GM18505 (cell line): ENCODE data around the gene ATRNL1.
A peak's percentile ranks its signal among the peaks of the same experiment; 100 is the strongest.

Experiments
- ATAC-seq: cut with Tn5 transposase; IDR thresholded peaks from one replicate; pipeline ENCODE4 v1.9.1; 2021; ENCODE audit not compliant: unreplicated experiment
- POLR2A ChIP-seq: IDR thresholded peaks from 4 replicates; pipeline ENCODE4 v1.6.1; 2011; ENCODE audit warnings: borderline replicate concordance; ENCODE audit not compliant: insufficient read depth, insufficient read length; ENCODE audit errors: extremely low read depth

The ATRNL1 gene

GRCh38 chr10:115572740-115573455, 479.7 kb downstream of the ATRNL1 start:
- TF ChIP-seq POLR2A: no peak
- peak; percentile 47 for ATAC-seq

DNA sequence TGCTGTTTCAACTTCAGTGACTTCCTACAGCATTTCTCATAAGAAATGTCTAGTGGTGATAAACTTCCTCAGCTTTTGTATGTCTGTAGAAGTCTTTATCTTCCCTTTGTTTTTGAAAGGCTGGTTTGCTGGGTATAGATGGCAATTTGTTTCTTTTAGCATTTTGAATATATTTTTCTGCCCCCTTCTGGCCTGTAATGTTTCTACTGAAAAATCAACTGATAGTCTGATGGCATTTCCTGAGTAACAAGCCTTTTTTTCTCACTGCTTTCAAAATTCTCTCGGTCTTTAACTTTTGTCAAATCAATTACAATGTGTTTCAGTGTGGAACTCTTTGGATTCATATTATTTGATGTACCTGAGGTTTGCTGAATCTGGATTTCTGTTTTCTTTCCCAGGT, 487.1 kb downstream of the ATRNL1 start:
- no peak for TF ChIP-seq POLR2A
- no peak for ATAC-seq

DNA sequence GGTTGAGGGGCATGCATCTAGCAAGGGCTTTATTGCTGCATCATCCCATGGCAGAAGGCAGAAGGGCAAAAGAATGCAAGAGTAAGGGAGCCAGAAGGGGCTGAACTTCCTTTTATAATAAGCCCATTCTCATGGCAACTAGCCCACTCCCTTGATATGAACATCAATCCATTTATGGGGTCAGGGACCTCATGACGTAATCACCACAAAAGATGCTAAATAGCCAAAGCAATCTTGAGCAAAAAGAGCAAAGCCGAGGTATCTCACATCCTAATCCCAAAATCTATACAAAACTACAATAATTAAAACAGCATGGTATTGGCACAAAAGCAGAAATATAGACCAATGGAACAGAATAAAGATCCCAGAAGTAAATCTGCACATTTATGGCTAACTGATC, 499.9 kb downstream of the ATRNL1 start:
- ATAC-seq: no peak
- no peak for TF ChIP-seq POLR2A

GRCh38 chr10:115604627-115605026, 511.5 kb downstream of the ATRNL1 start:
- ATAC-seq: no peak
- no peak for TF ChIP-seq POLR2A

DNA sequence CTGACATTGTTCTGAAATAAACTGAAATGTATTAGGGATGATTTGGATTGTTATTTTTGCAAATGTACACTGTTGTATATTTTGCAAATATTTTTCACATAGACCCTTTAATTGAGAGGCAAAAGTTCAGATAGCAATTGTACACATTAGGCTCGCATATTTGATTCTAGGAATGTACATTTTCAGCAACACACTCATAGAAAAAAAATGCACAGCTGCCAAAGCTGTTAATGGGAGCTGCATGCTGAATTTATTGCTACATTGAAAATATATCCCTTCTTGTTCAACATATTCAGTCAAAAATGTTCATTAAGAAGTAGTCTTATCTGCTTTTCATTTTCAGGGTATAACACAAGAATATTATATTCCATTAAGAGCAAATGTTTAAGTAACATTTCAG, 512.9 kb downstream of the ATRNL1 start:
- ATAC-seq: no peak
- no peak for TF ChIP-seq POLR2A

DNA sequence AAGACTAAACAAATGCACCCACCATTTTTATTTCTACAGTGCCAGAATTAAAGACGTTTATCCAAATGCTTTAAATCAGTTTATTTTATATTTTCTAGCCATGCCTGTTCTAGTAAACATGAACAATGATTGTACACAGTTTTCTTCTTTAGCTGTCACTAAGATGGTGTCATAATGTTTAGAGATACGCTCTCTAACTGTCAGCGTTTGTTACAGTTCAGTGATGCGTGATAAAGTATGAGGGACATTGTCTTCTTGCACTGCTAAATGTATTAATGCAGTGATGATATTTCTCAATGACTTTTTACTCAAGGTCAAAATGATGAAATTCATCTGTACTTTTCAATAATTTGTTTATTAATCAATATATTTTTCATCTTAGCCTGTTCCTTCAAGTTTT, 513.6 kb downstream of the ATRNL1 start:
- ATAC-seq: no peak
- no peak for TF ChIP-seq POLR2A

- no peak for ATAC-seq
- TF ChIP-seq POLR2A: no peak
These were observed 531.3 kb downstream of the ATRNL1 start for GRCh38 chr10:115624448-115624847.

DNA sequence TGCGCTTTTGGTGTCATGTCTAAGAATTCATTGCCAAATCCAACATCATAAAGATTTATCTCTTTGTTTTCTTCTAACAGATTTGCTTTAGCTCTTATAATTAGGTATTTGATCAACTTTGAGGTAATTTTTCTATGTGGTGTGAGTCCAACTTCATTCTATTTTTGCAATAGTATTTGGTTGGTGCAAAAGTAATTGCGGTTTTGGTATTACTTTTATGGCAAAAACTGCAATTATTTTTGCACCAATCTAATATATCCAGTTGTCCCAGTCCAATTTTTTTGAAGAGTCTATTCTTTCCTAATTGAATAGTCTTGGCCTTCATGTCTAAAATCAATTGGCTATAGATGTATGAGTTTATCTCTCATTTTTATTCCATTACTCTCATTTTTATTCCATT, 535.5 kb downstream of the ATRNL1 start:
- no peak for TF ChIP-seq POLR2A
- no peak for ATAC-seq

- no peak for ATAC-seq
- no peak for TF ChIP-seq POLR2A
These were observed 545.1 kb downstream of the ATRNL1 start for GRCh38 chr10:115638246-115638645.

- no peak for TF ChIP-seq POLR2A
- no peak for ATAC-seq
These were observed 556.1 kb downstream of the ATRNL1 start for GRCh38 chr10:115649217-115649616.

DNA sequence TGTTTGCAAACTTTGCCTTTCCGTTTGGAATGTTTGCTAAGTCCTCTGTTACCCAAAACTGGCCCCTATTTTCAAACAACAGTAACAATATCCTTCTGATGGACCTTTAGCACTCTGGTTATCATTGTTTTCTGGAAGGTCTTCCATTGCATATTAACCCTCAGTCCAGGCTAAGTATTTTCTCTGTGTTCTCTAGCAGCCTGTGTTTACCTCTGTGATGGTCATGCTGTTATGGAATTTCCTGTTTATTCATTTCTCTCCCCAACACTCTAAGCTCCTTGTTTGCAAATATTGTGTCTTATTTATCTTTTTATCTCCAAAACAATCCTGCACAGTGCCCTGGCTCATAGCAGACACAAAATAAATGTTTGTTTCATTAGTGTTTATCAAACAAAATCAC, 560.3 kb downstream of the ATRNL1 start:
- no peak for TF ChIP-seq POLR2A
- no peak for ATAC-seq

DNA sequence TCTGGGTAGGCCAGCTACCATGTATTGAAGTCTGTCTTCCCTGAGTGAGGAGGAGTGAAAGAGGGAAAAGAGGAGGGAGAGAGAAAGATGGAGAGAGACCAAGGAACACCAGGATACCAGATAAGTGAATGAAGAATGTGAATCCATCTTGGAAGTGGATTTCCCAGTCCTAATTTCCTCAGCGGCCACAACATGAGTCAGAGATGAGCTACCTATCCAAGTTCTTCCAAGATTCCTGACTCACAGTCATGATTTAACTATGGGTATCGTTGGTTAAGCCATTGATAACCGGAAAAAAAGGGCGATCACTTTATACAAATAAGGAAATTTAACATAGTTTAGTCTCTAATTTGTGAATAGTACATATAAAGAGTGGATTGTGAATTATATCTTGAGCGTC, 561.8 kb downstream of the ATRNL1 start:
- no peak for ATAC-seq
- no peak for TF ChIP-seq POLR2A

DNA sequence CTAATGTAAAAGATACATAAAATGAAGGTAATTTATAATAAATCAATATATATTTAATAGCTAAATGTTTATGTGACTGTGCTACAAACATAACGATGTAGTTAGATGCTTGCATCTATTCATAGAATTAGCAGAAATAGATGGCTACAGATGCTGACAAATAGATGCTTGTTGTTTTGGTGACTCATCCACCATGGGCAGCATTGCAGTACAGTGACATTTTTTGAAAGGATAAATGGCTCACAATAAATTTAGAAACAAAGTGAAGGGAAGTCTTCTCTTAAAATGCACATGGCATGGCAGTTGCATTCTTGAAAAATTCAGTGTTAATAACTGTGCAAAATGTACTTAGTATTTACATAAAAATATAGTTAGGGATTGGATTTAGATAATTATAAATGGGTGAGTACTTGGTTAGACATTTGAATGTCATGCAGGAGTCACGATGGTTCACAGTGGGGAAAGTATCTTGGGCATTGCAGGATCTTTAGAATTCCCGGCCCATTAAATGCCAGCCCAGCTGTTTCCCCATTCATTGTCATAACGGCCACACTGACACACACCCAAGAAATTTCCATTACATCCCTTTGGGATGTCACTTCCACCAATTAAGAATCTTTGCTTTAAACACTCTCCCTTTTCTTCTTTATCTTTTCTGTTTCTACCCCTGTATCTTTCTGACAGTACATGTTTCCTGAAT, 564.1 kb downstream of the ATRNL1 start:
- no peak for TF ChIP-seq POLR2A
- no peak for ATAC-seq

GRCh38 chr10:115659616-115660015, 566.5 kb downstream of the ATRNL1 start:
- no peak for ATAC-seq
- no peak for TF ChIP-seq POLR2A
